ENCODE results near the gene WNK3.

GRCh38 chrX:54359408-54359807, 1.6 kb upstream of the WNK3 start:
- TF ChIP-seq TCF12 (IDR thresholded peaks at IDR 0.05): no peak
- no peak for TF ChIP-seq CTCF (IDR thresholded peaks at IDR 0.05)
- TF ChIP-seq RFX5 (IDR thresholded peaks at IDR 0.05; ENCODE audit: low read length): no peak
- TF ChIP-seq FOSL2 (IDR thresholded peaks at IDR 0.05; ENCODE audit: borderline replicate concordance, low read depth): no peak
- TF ChIP-seq, protein P1, sequence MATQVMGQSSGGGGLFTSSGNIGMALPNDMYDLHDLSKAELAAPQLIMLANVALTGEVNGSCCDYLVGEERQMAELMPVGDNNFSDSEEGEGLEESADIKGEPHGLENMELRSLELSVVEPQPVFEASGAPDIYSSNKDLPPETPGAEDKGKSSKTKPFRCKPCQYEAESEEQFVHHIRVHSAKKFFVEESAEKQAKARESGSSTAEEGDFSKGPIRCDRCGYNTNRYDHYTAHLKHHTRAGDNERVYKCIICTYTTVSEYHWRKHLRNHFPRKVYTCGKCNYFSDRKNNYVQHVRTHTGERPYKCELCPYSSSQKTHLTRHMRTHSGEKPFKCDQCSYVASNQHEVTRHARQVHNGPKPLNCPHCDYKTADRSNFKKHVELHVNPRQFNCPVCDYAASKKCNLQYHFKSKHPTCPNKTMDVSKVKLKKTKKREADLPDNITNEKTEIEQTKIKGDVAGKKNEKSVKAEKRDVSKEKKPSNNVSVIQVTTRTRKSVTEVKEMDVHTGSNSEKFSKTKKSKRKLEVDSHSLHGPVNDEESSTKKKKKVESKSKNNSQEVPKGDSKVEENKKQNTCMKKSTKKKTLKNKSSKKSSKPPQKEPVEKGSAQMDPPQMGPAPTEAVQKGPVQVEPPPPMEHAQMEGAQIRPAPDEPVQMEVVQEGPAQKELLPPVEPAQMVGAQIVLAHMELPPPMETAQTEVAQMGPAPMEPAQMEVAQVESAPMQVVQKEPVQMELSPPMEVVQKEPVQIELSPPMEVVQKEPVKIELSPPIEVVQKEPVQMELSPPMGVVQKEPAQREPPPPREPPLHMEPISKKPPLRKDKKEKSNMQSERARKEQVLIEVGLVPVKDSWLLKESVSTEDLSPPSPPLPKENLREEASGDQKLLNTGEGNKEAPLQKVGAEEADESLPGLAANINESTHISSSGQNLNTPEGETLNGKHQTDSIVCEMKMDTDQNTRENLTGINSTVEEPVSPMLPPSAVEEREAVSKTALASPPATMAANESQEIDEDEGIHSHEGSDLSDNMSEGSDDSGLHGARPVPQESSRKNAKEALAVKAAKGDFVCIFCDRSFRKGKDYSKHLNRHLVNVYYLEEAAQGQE (IDR thresholded peaks at IDR 0.05; ENCODE audit: low read depth, low read length): no peak
- TF ChIP-seq MEF2A (IDR thresholded peaks at IDR 0.05; ENCODE audit: borderline replicate concordance, low read depth): no peak
- no peak for TF ChIP-seq YY1 (IDR thresholded peaks at IDR 0.05; ENCODE audit: low read depth)
